Glomerular visceral epithelial cell (primary cell): Measurements from ENCODE around the gene HSD17B3.
"Not testable (repeated sequence)": the region's sequence is repeated elsewhere in the genome, so short reads cannot be mapped to it uniquely, and the experiment has no call there.

Experiments used
- DNase-seq: peaks from one replicate; pipeline ENCODE4 v3.0.0-alpha.2; 2016; ENCODE audit errors: extremely low spot score

Gene HSD17B3

GRCh38 chr9:96236337-96236736 is 65.6 kb downstream of the HSD17B3 start:
- DNase-seq: not testable (repeated sequence)

DNA sequence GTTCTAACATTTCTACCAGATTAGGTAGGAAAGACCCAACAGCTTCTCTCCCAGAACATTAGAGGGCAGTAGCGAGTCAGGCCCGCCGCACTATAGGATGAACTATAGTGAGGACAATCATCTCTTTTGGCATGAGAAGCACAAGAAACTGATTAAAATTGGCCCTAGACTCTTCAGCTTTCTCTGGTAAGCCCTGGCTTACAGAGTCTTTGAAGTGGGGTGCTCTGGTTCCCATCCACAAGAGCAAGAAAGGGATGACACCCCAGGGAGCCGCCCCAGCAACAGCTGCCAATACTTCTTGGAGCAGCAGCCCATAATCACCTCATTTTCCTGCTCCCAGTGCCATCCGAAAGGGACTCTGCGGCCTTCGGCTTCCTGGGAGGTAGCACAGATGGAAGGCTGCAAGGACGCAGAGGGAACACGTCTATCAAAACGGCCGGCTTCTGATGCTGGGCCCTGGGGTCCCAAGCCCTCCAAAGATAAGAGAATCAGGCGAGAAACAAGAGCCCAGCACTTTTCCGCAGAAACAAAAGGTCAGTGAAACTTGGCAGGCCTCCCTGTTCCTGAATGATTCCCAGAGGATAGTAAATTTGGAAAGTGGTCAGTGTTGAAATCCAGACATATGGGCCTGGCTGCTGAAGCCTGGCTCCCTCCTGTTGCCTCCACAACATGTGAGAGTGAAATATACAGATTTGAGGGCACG is 69.3 kb downstream of the HSD17B3 start:
- DNase-seq: peak; percentile 49

- DNase-seq: no peak
Observed at GRCh38 chr9:96232164-96232538, 69.8 kb downstream of the HSD17B3 start.

DNA sequence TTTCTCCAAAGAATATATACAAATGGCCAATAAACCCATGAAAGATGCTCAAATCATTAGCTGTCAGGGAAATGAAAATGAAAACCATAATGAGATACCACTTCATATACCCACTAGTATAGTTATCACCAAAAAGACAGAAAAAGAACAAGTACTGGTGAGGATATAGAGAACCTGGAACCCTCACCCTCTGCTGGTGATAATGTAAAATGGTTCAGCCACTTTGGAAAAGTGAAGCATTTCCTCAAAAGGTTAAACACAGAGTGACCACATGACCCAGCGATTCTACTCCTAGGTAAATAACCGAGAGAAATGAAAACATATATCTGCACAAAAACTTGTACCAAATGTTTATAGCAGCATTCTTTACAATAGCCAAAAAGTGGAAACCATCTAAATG is 72.0 kb downstream of the HSD17B3 start:
- no peak for DNase-seq

GRCh38 chr9:96222132-96222531 is 79.8 kb downstream of the HSD17B3 start:
- no peak for DNase-seq

DNA sequence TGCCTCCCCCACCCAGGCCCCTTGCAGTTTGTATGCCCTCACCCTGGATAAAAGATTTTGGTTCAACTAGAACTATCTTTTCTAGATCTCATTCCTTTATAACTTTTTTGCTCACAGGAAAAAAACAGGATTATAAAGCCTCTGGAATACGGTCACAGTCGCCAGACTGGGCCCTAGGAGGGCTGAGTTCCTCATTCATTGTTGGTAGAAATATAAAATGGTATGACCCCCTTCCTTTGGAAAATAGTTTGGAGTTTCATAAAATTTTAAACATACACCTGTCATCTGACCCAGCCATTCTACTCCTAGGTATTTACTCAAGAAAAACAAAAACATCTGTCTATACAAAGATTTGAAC is 82.1 kb downstream of the HSD17B3 start:
- DNase-seq: no peak

DNA sequence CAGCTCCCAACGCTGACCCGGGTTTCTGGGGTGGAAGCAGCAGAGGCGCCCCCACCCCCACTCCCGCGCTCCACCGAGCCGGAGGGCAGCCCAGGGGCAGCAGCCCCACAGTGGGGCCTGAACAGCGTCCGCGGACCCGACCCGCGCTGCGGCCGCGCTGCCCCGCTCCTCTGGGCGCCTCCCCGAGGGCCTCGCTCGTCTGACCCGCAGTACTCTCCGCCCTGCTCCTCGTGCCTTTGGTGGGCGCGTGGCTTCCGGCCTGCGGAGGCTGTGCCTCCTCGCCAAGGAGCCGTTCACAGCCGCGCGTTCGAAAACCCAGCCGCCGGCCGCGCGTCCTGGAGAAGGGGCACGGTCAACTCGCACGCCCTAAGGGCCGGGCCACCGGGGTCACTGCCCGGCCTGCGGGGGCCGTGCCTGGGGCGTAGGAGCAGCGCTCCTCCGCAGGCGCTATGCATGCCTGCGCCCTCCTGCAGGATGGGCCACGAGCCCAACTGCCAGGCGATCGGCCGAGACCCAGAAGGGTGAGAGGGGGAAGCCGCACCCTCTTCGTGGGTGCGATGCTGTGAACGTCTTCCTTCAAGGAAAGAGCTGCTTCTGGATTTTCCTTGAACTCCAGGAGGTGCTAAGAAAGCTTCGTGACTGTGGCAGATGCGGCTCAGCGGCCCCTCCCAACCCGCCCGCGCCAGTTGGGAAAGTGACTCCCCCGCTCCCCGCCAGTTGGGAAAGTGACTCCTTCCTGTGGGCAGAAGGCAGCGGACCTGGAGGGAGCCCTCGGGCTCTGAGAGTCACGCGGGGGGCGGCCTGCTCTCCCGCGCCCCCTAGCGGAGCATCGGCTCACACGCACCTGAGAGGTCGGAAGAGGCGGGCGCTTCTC is 82.7 kb downstream of the HSD17B3 start:
- peak; percentile 26 for DNase-seq

DNA sequence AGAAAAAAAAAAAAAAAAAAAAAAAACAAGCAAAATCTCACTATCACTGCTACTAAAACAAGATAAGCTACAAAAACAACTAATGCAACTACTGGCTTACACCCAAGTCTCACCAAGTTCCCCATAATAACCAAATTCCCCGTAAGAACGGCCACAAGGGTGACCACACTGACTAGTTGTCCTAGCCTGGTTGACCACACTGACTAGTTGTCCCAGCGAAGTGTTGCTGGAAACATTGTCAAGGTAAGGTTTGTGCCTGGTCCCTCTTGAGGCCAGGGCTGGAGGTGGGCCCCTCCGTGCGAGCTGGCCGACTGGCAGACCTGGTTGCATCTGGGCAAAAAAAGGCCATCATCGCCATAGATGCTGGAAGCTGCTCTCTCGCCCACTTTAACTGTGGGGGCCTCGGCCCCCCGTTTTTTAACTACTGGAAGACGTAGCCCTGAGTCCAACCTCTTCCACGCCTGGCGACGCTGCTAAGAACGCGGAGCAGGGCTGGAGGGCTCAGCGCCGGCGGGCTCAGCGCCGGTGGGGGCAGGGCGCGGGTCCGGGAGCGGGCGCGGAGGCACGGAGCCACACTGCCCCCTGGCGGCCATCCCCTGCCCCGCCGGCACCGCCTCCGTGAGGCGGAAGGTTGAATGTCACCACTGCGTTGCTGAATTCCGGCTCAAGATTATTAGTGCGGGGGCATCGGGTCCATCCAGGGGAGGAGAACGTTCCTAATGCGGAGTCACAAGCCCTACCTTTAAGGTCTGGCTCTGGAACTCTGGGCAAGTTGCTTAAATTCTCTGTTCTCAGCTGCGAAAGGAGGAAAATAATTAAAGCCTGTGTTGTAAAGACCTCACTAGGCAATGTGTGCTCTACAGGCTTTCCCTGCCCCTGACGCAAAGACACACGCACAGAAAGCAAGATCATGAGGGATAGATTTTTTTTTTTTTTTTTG is 84.0 kb downstream of the HSD17B3 start:
- peak; percentile 67 for DNase-seq

DNA sequence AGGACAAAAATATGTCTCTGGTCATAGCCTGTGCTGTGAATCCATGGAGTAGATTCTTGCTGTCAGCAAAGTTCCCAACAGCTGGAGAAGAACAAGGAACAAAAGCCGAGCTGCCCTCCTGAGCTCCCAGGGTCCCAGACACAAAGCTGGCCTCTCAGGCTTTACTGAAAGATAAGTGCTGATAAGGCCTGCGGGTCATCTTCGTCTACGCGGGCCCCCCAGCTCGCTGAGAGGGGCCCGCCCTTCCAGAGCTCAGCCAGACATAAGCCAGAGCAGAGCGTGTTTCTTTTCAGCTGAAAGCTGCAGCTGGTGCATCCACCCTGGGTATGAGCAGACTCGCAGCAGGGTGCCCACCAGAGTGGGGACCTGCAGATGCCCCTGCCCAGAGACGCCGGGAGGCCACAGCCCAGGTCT is 84.7 kb downstream of the HSD17B3 start:
- DNase-seq: no peak

- DNase-seq: no peak
Observed at GRCh38 chr9:96216583-96216982, 85.4 kb downstream of the HSD17B3 start.

- no peak for DNase-seq
Observed at GRCh38 chr9:96215841-96216240, 86.1 kb downstream of the HSD17B3 start.

GRCh38 chr9:96214635-96215034 is 87.3 kb downstream of the HSD17B3 start:
- DNase-seq: no peak

- DNase-seq: no peak
Observed at GRCh38 chr9:96209407-96210271, 92.3 kb downstream of the HSD17B3 start.

DNA sequence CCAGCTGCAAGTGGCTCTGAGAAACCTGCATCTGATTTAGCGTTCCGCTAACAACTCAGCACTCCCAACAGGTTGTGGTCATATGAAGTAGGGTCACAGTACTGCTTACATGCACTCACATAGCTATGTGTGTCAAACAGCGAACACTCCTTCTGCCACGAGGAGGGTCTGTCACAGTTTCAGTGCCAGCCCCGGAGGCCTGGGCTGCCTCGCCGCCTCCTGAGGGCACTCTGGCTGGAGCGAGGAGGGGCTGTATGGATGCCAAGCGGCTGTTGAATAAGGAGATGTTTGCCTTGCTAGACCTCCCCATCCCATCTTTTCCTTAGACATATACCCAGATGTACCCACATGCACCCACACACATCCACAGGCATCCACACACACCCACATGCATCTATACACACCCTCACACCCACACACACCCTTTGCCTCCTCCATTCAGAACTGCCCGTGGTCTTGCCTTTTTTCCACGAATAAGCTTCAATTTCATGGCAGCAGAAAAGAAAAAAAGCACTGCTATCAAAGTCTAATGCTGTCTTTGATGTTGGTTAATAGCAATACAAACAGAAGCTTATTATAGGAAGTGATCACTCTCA is 95.7 kb downstream of the HSD17B3 start:
- no peak for DNase-seq

- no peak for DNase-seq
Observed at GRCh38 chr9:96204853-96205252, 97.1 kb downstream of the HSD17B3 start.

GRCh38 chr9:96203867-96204501 is 98.0 kb downstream of the HSD17B3 start:
- DNase-seq: no peak

DNA sequence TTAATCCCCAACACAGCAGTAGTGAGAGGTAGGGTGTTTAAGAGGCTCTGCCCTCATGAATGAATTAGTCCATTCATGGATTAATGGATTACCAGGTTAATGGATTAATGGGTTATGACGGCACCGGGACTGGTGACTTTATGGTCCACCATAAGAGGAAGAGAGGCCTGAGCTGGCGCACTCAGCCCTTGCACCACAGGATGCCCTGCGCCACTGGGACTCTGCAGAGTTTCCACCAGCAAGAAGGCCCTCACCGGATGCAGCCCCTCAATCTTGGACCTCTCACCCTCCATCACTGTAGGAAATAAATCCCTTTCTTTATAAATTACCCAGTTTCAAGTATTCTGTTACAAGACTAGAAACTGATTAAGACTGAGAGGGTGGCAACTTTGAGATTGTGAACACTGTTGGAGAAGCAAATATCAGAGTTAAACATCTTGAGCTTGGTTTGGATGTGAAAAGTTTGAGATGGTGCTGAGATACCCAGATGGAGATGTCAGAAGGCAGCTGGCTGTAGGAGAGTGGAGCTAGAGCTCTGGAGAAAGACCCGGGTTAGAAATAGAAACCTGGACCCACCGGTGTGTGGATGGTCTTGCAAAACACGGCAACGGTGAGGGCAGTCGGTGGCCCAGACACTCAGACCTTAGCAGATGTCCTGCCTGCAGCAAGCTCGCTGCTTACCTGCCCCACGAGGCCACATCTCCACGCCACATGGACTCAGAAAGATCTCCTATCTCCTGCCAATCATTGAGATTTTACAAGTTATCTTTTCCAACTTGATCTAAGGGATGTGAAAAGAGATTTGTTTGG is 98.8 kb downstream of the HSD17B3 start:
- DNase-seq: no peak

GRCh38 chr9:96201140-96201539 is 100.8 kb downstream of the HSD17B3 start:
- no peak for DNase-seq

DNA sequence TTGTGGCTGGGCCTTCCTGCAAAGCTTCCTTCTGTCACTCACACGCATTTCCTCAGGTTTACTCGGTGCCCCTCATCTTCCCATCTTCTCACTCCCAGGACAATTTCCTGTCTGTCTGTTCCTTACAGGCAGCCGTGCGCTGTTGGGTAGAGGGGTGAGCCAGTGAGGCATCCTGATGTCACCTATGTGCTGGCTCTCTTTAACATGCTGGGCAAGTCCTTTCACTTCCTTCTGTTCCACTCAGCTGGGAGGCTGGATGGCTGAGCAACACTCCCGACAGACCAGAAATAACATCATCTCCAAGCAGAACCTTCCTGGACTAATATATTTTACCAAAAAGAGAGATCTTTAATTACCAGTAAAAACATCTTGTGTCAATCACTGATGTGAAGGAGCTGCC is 103.0 kb downstream of the HSD17B3 start:
- DNase-seq: no peak
